HL-60 (cell line): ENCODE results near the gene KRT86.
"Not testable (repeated sequence)": the region's sequence is repeated elsewhere in the genome, so short reads cannot be mapped to it uniquely, and the experiment has no call there.

ENCODE experiments used
- DNase-seq, 2 experiments: peaks; one replicate each; pipeline ENCODE4 v3.0.0-alpha.2; 2010 to 2020; ENCODE audit warnings: low read depth in 1 of 2, low spot score in 1 of 2
- H3K27ac ChIP-seq: fragments of 250-450 bp; sonication (Bioruptor Pico); replicated peaks from 2 replicates; pipeline ENCODE4 v1.5.1; 2020; ENCODE audit warnings: mild to moderate bottlenecking, moderate library complexity
- H3K27me3 ChIP-seq: fragments of 250-450 bp; sonication (Bioruptor Pico); 2 replicates; pipeline ENCODE4 v1.5.1; 2021; ENCODE audit warnings: mild to moderate bottlenecking, moderate library complexity; ENCODE audit not compliant: insufficient read depth, poor library complexity, severe bottlenecking
- H3K4me3 ChIP-seq: replicated peaks from 2 replicates; pipeline ENCODE4 v1.5.1; 2011; ENCODE audit warnings: mild to moderate bottlenecking, control low read depth, low read length; ENCODE audit not compliant: insufficient read depth
- CTCF ChIP-seq: IDR thresholded peaks from one replicate; pipeline ENCODE4 v1.5.1; 2011; ENCODE audit warnings: low read length, control low read depth, inconsistent platforms; ENCODE audit not compliant: insufficient read depth
- GABPA ChIP-seq: IDR thresholded peaks from 2 replicates; pipeline ENCODE4 v1.6.1; 2012; ENCODE audit warnings: low read depth
- POLR2AphosphoS5 ChIP-seq: IDR thresholded peaks from 2 replicates; pipeline ENCODE4 v1.6.1; 2012; ENCODE audit warnings: low read depth
- REST ChIP-seq: IDR thresholded peaks from 2 replicates; pipeline ENCODE4 v1.6.1; 2012; ENCODE audit warnings: low read depth; ENCODE audit not compliant: insufficient replicate concordance
- SPI1 ChIP-seq: IDR thresholded peaks from 2 replicates; pipeline ENCODE4 v1.6.1; 2012; ENCODE audit warnings: low read depth, mild to moderate bottlenecking, borderline replicate concordance

KRT86 gene

GRCh38 chr12:52284562-52285171, 10.2 kb downstream of the KRT86 start:
- DNase-seq, result no peak
- Histone ChIP-seq H3K27me3 (peaks cover 2% of the 10 kb centered on the region), H3K27ac (no peak overlapping the region), H3K4me3 (no peak overlapping the region)
- no peak for TF ChIP-seq SPI1
- no peak for TF ChIP-seq POLR2AphosphoS5
- no peak for TF ChIP-seq GABPA

GRCh38 chr12:52285172-52285745, 10.8 kb downstream of the KRT86 start:
- DNase-seq, result no peak
- H3K27ac ChIP-seq, result no peak overlapping the region
- peaks cover 2% of the 10 kb centered on the region for H3K27me3 ChIP-seq

GRCh38 chr12:52285851-52286530, 11.5 kb downstream of the KRT86 start:
- TF ChIP-seq REST, result no peak
- TF ChIP-seq SPI1, result no peak
- no peak for TF ChIP-seq POLR2AphosphoS5
- TF ChIP-seq CTCF, result no peak
- Histone ChIP-seq H3K27ac (no peak overlapping the region), H3K4me3 (no peak overlapping the region), H3K27me3 (no peaks in the 10 kb centered on the region)
- DNase-seq, result no peak

More at GRCh38 chr12:52285172-52285745, 10.8 kb downstream of the KRT86 start:
- TF ChIP-seq SPI1, result no peak
- no peak for TF ChIP-seq REST
- H3K4me3 ChIP-seq, result no peak overlapping the region

- not testable (repeated sequence) for H3K27ac ChIP-seq, H3K4me3 ChIP-seq, H3K27me3 ChIP-seq, DNase-seq
Observed at GRCh38 chr12:52286857-52287785, 12.7 kb downstream of the KRT86 start.

GRCh38 chr12:52287816-52288805, 13.7 kb downstream of the KRT86 start:
- not testable (repeated sequence) for H3K4me3 ChIP-seq, H3K27ac ChIP-seq, DNase-seq, H3K27me3 ChIP-seq

GRCh38 chr12:52290483-52291134, 16.2 kb downstream of the KRT86 start:
- not testable (repeated sequence) for DNase-seq, H3K27me3 ChIP-seq, H3K27ac ChIP-seq, H3K4me3 ChIP-seq
